GM12801 (cell line): ENCODE results near the gene ATP11A.

Experiments used
- TF ChIP-seq, protein P1 (sequence below): IDR thresholded peaks from one replicate; pipeline ENCODE4 v1.5.1; 2011; ENCODE audit warnings: control low read depth; ENCODE audit not compliant: insufficient read length; ENCODE audit errors: extremely low read depth

Gene ATP11A

DNA sequence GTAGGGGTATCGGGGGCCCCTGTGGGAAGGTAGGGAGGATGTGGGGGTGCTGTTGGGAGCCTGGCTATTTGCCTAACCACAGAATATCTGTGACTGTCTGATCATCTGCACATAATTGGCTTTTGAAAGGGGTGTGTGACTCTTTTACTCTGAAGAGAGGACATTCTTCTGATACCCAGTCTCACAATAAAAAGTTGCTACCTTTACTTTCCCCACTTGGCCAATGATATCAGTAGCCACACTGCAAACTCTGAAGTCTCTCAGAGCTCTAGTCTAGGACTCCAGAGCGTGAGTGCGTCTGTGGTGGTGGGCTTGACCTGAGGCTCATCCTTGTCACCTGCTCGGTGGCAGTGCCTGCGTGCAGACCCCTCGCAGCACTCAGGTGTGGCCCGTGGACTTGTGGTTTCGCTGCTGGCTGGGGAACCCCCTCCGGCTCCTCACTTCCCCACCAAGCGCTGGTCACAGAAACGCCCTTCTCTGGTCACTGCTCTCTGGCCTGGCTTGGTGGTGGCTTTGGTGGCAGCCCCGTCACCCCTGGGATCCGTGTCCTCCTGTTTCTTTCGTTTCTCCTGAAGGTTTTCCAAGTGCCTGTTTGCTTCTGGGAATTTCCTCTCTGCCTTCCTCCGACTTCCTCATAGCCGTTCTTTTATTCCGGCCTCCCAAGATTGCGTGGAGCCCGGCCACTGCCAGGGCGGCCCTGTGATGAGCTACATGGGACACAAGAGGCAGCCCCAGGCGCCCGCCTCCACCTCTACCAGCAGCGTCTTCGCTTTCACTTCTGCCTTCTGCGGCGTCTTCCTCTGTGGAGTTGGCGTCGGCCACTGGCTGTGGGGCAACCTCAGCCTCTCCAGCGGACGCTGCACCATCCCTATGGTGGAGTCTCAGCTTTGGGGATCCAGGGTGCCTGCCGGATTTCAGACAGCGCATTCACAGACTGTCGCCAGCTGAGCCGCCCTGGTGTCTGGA is 78.0 kb downstream of the ATP11A start:
- TF ChIP-seq, protein P1, sequence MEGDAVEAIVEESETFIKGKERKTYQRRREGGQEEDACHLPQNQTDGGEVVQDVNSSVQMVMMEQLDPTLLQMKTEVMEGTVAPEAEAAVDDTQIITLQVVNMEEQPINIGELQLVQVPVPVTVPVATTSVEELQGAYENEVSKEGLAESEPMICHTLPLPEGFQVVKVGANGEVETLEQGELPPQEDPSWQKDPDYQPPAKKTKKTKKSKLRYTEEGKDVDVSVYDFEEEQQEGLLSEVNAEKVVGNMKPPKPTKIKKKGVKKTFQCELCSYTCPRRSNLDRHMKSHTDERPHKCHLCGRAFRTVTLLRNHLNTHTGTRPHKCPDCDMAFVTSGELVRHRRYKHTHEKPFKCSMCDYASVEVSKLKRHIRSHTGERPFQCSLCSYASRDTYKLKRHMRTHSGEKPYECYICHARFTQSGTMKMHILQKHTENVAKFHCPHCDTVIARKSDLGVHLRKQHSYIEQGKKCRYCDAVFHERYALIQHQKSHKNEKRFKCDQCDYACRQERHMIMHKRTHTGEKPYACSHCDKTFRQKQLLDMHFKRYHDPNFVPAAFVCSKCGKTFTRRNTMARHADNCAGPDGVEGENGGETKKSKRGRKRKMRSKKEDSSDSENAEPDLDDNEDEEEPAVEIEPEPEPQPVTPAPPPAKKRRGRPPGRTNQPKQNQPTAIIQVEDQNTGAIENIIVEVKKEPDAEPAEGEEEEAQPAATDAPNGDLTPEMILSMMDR = no peak

DNA sequence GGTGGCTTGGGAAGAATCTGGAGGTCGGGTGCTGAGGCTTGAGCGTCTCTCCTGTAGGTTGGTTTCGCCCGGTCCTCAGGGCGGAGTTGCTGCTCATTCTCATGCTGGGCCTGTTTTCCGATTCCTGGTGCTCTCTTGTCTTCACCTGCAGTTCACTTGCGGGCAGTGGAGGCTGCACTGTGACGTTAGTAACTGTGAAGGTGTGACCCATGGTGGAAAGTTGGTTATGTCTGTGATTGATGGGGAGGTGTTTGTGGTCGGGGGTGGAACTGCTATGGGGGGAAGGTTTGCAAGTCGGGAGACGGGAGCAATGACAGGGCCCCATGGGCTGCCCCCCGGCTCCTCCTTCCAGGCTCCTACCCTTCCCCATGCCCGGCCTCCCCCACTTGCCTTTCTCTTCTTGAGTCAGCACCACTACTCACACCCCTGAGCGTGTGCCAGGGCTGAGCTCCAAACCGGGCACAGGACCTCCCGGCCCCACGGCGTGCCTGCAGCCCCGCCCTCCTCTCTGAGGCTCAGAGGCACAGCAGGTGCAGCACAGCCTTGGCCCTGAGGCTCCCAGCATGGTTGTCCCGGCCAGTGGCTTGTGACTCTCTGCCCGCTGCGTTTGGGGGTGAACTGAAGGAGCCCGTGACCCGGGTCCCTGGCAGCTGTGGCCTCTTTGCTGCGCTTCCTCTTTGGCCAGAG is 79.1 kb downstream of the ATP11A start:
- TF ChIP-seq, protein P1 = no peak

DNA sequence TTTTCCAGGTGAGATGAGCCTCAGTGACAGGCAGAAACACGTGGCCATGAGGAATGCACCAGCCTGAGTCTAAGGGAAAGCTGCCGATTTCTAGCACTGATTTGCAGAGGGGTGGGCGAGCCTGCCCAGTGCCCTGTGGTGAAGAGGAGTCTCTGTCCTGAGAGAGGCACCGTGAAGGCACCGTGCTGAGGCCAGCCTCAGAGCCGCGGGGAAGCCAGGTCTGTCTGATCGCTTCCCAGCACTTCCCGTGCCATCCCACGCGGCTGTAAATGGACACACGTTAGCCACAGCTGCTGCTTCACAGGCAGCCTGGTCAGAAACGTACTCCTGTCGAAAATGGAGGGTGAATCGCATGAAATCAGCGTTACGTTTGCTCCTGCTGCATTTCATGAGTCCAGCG is 79.8 kb downstream of the ATP11A start:
- TF ChIP-seq, protein P1 = no peak

DNA sequence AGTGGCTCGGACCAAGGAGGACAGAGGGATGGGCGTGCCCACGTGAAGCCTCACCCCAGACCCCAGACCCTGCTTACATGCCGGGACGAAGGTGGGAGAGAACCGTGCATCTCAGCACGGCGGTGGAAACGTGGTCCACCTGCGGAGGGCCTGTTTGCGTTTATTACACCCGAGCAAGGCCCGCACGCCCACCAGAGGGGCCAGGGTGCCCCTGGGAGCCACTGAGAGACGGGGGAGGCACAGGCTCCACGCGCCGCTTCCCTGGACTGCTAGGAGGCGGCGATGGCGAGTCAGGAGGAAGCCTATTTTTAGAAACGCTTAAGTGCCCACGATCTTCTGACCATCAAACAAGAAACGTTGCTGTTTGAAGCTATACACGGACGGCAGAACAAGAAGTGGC is 80.7 kb downstream of the ATP11A start:
- TF ChIP-seq, protein P1 = no peak

DNA sequence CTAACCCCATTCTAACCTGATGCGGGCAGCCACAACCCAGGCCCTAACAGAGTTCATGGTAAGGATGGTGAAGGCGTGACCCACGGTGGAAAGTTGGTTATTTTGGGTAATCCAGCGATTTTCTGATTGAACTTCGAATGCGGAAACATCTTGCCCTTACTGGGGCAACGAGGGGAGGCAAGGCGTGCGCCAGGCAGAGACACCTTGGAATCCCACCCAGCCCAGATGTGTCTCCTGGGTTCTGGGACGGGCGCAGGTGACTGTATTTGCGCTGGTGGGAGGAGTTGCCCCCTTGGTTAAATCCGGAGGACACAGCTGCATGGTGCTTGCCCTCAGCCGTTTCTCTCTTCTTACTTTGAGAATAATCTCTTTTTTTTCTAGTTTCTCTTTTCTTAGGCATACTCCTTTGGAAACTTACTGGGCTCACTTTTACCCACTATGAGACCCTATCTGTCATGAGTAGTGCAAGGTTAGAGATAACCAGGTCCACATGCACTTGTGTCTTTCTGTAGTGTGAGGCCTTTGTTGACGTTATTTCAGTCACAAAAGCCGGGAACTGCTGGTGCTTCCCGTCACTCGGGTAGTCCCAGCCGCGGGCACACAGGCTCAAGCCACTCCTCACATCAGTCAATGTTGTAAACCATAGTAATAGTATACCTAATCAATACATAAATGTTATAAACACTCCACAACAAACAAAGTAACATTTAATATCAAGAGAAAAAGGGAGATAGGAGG is 81.5 kb downstream of the ATP11A start:
- TF ChIP-seq, protein P1 = no peak

DNA sequence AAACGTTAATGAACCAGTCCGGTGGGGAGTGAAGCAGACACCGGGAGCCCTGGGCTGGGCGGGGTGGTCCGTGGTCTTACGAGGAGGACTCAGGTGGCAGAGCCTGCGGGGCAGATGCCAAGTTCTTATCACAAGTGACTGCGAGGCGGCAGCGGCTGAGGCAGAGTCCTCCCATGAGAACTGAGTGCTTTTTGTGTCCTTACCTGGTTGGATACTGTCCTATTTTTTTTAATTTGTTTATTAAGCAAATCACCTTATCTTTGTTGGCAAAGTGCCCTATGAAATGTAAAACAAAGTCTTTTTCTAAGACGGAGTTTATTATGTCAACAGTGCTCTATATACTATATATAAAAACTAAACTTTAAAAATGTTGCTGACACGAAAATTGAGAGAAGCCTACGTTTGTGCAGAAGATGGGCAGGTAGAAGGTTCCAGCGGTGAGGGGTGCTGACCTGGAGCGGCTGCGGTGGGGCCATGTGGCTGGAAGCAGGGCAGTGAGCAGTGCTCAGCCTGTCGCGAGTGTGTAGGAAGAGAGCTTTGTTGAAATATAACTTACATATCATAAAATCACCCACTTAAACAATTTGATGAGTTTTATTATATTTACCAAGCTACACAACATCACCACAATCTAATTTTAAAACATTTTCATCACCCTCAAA is 82.2 kb downstream of the ATP11A start:
- TF ChIP-seq, protein P1 = no peak
